GM21515 (cell line): ENCODE measurements around the gene CFL1.

Source experiments
- ATAC-seq: cut with Tn5 transposase; IDR thresholded peaks from one replicate; pipeline ENCODE4 v1.9.1; 2021; ENCODE audit not compliant: unreplicated experiment

Gene CFL1

DNA sequence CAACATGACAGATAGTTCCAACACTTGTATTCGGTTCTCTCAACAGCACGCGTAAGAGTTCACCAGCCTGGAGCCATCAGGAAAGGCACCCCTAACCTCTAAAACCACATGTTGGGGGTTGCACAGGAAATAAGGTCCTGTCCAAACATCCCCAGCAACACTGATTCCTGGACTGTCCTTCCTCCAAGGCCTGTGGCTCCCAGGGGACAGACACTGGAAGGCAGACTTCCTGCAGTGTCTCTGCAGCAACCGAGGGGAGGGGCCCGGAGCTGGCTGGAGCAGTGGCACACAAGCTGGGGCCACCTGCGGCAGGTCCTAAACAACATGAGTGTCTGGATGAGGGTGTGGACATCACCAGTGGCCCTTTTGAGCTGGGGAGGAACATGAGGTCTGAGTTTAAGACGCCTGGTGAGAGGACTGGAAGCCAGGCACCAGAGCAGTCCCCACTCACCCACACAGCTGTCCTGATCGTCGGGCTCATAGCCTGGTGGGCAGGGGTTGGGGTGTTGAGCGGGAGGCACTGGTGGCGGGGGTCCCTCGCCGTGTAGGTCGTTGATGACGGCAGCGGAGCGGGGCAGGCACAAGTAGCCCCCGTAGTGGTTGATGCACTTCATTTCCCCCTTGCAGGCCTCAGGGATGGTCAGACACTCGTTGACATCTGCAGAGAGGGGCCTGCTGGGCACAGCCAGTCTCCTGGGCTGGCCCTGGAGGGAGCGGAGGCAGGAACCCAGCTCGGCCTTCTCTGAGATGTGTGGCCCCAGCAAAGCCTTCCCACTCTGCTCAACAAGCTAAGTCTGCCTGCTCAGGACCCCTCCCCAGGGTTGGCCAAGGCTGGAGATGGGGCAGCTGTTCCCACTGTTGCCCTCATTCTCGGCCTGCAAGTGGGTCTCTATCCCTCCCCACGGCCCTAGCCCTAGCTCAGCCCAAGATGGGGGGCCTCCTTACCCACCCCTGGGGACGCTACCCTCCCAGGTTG lies 13.0 kb upstream of the CFL1 start:
- ATAC-seq: no peak

DNA sequence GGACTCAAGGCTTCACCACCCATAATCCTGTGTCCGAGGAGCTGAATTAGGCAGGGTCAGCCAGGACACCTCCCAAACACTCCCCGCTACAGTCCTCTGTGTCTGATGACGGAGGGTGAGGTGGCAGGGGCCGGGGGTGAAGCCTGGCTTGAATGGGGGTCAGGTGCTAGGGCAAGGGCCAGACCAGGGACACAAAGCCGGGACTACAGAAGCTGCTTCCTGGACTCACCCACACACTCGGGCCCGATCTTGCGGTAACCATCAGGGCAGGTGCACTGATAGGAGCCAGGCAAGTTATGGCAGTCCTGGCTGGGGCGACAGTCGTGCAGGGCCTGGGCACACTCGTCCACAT lies 12.3 kb upstream of the CFL1 start:
- no peak for ATAC-seq

DNA sequence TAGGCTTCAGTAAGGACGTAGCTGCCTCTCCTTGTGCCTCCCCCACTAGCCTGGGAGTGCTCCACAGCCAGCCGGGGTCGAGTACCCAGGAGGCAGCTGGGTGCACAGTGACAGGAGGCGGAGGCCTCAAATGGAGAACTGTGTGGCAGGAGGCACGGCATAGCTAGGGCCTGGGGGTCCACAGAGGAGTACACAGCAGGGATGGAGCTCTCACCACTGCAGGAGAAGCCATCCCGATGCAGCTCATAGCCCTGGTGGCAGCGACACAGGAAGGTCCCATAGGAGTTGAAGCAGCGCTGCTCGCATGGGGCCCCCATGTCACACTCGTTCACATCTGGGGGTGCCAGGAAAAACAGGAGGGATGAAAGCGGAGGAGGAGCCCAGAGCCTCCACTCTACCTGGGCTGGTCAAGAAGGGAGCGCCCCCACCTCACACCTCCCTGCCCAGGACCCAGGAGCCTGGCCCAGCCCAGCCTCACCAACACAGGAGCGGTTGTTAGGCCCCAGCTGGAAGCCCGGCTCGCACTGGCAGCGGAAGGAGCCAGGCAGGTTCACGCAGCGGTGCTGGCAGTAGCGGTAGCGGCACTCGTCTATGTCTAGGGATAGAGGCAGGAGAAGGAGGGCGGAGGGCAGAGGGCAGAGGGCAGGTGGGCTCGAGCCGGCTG lies 11.8 kb upstream of the CFL1 start:
- no peak for ATAC-seq

DNA sequence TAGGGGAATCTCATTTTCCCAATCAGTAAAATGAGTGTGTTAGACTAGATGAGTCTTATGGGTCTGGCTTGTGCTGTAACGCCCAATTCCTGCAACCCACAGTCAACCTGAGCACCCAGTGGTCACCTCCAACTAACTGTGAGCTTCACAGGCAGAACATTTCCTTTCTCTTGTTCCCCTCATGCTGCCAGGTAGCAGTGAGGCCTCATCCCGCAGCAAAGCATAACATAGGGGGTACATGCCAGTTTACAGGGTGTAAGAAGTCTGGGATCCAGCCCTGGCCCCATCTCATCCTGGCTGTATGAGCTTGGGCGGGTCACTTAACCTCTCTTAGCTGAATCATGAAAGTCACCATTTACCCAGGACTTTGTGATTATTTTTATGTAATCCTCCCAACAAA lies 10.9 kb upstream of the CFL1 start:
- ATAC-seq: no peak

DNA sequence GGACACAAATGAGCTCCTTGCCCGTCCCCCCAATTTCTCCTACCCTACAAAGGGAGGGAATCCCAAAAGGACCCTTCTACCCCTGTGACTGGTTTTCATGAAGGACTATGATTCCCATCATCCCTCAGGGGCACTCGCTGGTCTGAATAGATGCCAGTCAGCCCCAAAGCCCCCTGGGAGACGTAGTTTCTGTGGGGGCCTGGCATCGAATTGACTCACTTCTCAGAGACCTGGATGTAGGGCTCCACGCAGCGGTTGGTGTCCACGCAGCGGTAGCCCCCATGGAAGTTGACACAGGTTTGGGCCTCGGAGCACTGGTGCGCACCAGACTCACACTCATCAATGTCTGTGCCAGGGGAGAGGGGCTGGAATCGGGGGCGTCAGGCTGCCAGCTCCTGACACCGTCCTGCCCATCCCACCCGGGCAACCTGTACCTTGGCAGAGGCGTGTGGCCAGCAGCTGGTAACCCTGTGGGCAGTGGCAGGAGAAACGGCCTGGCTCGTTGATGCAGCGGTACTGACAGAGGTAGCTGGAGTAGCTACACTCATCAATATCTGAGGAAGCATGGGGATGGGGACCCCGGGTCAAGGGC lies 10.2 kb upstream of the CFL1 start:
- ATAC-seq: no peak

DNA sequence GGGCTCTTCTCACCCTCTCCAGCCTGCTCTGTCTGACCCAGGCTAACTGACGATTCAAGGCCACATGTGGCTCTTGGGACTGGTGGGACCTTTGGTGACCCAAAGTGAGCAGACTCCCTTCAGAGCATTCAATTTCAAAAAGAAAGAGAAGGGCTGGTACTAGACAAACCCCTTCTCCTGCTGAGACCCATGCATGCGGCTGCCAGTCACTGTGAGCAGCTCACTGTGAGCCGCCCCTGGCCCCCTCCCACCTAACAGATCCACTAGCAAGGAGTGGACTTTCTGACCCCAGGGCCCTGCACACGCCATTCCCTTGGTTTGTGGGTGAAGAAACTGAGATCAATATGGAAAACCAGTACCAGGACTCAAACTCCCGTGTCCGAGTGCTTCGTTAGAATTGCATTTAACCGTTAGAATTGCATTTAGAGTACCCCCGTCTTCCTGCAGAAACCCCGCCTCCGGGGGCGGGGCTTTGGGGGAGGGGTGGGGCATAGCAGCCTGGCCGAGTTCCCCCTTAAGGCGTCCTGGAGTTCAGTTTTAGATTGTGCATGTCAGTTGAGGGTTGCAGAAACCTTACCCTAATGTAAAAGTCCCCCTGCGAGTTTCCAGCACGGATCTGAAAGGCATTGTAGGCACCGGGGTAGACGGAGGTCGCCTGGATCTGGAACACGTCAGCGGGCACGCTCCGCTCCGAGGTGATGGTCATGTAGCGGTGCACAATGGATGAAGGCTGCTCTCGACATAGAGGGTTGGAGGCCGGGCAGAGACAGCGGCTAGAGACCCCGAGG lies 9.5 kb upstream of the CFL1 start:
- ATAC-seq: no peak

DNA sequence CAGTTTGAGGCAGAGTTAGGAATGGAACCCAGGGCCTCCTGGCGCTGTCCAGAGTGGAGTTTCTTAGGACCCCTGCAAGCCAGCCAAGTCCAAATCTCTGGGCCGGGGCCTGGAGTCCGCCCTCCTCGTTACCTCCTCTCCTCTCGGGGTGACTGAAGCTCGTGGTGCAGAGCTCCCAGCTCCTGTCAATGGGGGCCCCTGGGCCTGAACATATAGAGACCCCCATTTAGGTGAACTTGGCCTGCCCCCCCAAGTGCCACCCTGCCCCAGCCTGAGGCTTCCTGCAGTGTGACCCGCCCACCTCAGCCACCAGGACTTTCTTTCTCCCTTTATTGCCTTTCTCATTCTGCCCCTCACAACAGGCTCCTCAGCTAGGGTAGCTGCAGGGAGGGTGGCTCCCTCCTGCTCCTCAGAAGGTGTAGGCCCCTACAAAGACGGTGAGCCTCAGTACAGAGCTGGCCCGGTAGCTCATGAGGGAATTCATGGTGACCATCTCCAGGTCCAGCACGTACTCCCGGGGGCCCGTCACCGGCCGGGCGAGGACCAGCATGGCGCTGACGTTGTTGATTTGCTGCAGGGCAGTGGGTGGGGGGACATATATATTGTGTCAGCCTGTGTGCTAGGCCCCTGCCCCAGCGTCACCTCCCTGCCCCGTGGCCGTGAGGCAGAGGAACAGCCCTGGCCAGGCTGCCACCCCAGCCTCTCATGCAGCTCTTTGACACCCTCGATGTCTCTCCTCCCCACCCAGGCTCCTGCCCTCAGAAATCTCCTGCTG lies 8.7 kb upstream of the CFL1 start:
- no peak for ATAC-seq

DNA sequence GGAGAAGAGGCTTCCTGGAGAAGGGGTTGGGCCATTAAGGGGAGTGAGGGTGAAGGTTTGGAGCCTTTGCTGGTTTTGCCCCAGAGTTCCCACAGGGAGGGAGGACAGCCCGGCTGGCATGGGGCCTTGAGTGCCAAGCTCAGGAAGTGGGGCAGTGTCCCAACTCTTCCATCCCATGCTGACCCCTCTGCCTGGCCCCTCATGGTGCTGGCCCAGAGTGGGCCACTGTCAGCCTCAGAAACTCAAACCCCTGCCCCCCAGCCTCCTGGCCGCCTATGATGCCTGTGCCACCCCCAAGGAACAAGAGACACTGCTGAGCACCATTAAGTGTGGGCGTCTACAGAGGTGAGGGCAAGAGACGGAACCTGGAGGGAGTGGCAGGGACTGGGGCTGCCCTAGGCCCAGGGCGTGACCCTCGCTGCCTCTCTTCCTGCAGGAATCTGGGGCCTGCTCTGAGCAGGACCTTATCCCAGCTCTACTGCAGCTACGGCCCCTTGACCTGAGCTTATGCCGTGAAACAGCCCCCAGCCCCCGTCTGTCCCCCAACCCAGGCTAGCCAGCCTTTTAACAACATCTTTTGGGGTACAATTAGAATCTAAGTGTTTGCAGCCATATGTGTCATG lies 7.7 kb upstream of the CFL1 start:
- ATAC-seq: no peak

DNA sequence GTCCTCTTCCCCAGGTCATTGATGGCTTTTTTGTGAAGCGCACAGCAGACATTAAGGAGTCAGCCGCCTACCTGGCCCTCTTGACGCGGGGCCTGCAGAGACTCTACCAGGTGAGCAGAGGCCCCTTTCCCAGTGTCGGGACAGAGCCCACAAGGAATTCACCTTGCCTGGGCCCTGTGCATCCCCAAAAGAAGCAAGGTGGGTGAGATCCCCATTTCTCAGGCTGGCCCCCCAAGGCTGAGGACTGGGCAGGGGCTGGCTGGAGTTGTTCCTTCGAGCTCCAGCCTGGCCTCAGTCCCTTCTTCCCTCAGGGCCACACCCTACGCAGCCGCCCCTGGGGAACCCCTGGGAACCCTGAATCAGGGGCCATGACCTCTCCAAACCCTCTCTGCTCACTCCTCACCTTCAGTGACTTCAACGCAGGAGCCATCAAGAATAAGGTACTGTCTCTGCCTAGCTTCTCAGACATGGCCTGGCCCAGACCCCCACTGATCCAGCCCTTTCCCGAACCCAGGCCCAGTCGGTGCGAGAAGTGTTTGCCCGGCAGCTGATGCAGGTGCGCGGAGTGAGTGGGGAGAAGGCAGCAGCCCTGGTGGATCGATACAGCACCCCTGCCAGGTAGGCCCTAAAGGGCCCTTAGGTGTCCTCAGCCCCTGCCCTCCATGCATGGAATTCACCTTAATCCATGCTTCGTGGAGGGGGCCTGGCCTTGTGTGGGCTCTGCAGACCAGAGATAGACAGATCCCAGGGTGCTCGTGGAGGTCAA lies 6.9 kb upstream of the CFL1 start:
- ATAC-seq: no peak

DNA sequence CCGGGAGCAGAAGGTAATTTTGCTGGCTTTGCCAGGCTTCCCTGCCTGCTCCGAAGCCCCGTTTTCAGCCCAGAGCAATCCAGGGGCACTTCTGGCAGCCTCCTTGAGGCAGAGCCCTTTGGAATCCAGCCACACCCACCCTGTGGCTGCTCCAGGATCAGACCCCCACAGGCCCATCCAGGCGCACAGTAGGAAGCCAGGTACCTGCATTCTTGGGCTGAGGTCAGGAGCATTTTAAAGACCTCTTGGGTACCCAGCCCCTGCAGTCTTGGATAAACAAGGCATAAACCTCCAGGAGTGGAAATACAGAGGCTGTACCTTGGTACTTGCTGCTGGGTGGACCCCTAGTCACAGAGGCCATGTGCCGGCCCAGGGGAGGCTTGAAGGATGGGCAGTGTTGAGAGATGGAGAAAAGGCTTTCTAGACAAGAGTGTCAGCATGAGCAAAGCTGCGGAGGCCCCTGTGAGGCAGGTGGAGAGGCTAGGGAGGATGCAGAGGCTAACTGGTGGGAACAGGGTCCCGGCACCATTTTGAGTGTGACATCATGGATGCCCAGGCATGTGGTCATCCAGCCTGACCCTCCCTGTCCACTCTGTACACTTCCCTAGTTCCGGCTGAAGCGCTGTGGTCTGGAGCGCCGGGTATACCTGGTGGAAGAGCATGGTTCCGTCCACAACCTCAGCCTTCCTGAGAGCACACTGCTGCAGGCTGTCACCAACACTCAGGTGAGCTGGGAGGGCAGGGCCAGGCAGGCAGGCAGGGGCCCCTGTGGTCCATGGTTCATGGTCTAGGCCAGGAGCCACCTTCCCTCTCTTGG lies 6.1 kb upstream of the CFL1 start:
- ATAC-seq: no peak

DNA sequence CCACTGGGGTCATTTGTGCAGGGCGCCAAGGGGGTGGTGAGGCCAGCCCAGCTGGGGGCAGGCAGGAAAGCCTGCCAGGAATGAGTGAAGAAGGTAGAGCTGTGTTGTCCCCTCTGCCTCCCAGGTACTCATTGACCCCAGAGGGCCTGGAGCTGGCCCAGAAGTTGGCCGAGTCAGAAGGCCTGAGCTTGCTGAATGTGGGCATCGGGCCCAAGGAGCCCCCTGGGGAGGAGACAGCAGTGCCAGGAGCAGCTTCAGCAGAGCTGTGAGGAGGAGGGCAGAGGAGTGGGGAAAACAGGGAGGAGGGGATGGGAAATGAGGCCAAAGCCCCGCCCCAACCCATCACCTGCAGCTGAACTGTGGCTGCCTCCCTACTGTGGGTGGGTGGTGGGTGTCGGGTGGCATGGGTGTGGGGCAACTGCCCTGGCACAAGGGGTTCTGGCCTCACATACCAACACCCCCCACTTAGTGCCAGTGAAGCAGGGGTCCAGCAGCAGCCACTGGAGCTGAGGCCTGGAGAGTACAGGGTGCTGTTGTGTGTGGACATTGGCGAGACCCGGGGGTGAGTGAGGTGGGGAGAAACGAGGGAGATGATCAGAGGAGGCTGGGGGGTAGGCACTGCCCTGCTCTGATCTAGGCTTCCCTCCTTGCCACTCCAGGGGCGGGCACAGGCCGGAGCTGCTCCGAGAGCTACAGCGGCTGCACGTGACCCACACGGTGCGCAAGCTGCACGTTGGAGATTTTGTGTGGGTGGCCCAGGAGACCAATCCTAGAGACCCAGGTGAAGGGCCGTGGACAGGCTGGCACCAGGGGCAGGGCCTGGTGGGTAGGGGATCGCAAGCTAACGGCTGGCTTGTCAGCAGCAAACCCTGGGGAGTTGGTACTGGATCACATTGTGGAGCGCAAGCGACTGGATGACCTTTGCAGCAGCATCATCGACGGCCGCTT lies 5.2 kb upstream of the CFL1 start:
- ATAC-seq: no peak

DNA sequence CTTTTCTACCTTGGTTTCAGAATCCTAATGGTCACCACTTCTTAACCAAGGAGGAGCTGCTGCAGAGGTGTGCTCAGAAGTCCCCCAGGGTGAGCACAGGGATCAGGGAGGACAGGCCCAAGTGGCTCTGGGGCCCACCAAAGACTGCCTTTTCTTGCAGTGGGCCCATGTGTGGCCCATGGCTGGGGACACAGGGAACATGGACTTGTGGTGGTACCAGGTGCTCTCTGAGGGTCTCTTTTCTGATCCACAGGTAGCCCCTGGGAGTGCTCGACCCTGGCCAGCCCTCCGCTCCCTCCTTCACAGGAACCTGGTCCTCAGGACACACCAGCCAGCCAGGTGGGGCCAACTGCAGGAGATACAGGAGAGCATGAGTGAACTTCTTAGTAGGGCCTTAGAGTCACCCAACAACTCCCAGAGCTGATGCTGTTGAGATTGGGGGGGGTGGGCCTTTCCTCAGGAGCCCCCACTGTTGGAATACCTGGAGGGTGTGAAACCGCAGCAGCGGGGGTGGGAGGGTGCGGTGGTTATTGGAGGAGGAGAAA lies 4.3 kb upstream of the CFL1 start:
- ATAC-seq: no peak

DNA sequence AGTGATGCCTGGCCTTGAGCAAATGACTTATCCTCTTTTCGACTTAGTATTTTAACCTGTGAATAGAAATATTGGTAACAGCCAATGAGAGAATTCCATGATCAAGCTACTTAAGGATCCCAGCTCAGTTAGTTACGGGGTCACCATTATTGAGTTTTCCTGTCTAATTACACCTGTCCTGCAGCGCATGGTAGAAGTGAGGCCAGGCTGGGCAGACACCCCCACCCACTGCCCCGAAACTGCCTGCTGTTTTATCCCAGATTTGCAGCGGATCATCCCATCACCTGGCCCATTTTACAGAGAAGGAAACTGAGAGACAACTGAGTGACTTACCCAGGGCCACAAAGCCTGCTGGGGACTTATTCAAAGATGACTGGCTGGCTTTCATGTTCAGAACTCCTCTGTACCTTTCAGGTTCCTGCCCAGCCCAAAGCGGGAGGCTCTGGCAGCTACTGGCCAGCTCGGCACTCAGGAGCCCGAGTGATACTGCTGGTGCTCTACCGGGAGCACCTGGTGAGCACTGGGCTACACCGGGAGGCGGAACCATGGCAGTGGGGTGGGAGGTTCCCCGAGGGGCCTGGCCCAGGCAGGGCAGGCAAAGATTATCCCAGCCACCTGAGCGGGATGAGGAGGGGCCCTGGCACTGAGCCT lies 3.7 kb upstream of the CFL1 start:
- ATAC-seq: no peak

DNA sequence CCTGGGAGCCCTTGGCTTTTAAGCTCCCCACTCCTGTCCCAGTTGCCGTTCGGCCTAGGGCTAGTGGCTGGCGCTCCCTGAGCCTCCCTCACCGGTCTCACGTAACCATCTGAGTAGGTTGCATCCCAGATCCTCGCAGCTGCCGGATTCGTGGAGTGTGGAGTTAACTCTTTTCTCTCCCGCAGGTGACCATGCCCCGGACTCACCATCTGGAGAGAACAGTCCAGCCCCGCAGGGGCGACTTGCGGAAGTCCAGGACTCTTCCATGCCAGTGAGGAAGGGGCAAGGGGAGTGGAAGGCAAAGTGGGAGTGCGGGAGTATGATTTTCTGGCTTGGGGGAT lies 3.2 kb upstream of the CFL1 start:
- no peak for ATAC-seq

DNA sequence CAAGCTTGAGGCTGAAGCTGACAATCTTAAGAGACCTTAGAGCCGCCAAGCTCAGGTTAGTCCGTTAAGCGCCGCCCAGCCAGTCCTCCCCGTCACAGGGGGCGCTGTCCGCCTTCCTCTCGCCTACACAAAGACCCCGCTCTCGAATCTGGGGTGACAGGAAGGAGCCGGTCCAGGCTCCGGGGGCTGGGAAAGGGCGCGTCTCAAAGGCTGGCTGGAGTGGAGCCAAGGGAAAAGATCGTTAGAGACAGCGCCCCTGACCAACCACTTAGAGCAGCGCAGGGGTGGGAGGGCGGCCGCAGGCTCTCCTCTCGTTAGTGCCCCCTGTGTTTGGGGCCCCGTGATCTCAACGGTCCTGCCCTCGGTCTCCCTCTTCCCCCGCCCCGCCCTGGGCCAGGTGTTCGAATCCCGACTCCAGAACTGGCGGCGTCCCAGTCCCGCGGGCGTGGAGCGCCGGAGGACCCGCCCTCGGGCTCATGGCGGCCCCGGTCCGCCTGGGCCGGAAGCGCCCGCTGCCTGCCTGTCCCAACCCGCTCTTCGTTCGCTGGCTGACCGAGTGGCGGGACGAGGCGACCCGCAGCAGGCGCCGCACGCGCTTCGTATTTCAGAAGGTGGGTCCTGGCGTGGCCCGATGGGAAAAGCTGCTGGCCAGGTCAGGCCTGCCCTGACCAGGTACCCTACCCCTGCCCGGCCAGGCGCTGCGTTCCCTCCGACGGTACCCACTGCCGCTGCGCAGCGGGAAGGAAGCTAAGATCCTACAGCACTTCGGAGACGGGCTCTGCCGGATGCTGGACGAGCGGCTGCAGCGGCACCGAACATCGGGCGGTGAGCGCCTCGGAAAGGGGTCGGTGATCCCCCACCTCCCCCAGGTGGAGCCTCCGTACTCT lies 2.5 kb upstream of the CFL1 start, which contains the start of gene MUS81:
TSS of gene MUS81 (plus strand) at position 156 of the 887 bp plus-strand sequence. CDS start at position 477, 321 bp downstream.
- no peak for ATAC-seq
